HUES6 (cell line): ENCODE measurements around the gene DPP3.
"Not testable (repeated sequence)": the region's sequence is repeated elsewhere in the genome, so short reads cannot be mapped to it uniquely, and the experiment has no call there.

Source experiments
- H3K27ac ChIP-seq: 2 replicates; pipeline ENCODE4 v1.7.0; 2013; ENCODE audit warnings: low read depth, mild to moderate bottlenecking, low read length, inconsistent platforms
- H3K27me3 ChIP-seq: 2 replicates; pipeline ENCODE4 v1.6.1; 2013; ENCODE audit warnings: low read length; ENCODE audit not compliant: control insufficient read depth, insufficient read depth
- H3K36me3 ChIP-seq: 2 replicates; pipeline ENCODE4 v1.6.1; 2013; ENCODE audit warnings: low read length; ENCODE audit not compliant: control insufficient read depth, insufficient read depth
- H3K4me1 ChIP-seq: 2 replicates; pipeline ENCODE4 v1.6.1; 2013; ENCODE audit warnings: low read length; ENCODE audit not compliant: control insufficient read depth, insufficient read depth
- H3K4me3 ChIP-seq: 2 replicates; pipeline ENCODE4 v1.5.1; 2013; ENCODE audit warnings: low read depth, low read length
- H3K9ac ChIP-seq: one replicate; pipeline ENCODE4 v1.6.1; 2013; ENCODE audit warnings: mild to moderate bottlenecking, low read length
- H3K9me3 ChIP-seq: 2 replicates; pipeline ENCODE4 v1.6.1; 2013; ENCODE audit warnings: low read depth, low read length; ENCODE audit not compliant: control insufficient read depth, insufficient read depth

Gene DPP3

DNA sequence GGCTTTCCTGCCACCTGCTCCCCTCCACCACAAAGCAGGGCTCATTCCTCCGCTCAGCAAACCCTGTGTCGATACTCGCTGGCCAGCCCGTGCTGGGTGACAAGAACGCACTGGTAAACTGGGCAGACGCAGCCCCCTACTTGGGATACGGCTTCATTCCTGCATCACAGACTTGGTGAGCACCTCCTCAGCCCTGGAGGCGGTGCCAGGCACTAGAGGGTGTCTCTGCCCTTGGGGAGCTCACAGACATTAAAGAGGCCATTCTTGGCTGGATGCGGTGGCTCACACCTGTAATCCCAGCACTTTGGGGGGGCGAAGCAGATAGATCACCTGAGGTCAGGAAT is 59.6 kb downstream of the DPP3 start:
- H3K9me3 ChIP-seq, result no peaks in the 10 kb centered on the region
- no peak overlapping the region for H3K4me3 ChIP-seq
- no peaks in the 10 kb centered on the region for H3K27me3 ChIP-seq
- H3K27ac ChIP-seq, result no peak overlapping the region
- H3K9ac ChIP-seq, result no peak overlapping the region
- peaks cover 21% of the 10 kb centered on the region; the same call in 1 of the 2 replicates for H3K4me1 ChIP-seq
- H3K36me3 ChIP-seq, result peaks cover 31% of the 10 kb centered on the region

DNA sequence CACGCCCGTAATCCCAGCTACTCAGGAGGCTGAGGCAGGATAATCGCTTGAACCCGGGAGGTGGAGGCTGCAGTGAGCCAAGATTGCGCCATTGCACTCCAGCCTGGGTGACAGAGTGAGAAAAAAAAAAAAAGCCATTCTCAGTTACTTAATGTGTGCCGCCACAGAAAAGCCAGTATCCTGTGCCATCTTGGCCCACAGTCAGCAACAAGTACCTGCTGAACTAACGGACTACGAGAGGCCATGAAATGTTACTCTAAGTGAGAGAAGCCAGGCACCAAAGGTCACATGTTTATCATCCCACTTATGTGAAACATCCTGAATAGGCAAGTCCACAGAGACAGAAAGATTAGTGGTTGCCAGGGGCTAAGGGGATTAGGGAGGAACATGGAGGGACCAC is 60.4 kb downstream of the DPP3 start:
- H3K36me3 ChIP-seq, result peaks cover 26% of the 10 kb centered on the region
- H3K27ac ChIP-seq, H3K27me3 ChIP-seq, H3K9me3 ChIP-seq, H3K4me3 ChIP-seq, H3K9ac ChIP-seq: not testable (repeated sequence)
- peaks cover 21% of the 10 kb centered on the region; the same call in 1 of the 2 replicates for H3K4me1 ChIP-seq

DNA sequence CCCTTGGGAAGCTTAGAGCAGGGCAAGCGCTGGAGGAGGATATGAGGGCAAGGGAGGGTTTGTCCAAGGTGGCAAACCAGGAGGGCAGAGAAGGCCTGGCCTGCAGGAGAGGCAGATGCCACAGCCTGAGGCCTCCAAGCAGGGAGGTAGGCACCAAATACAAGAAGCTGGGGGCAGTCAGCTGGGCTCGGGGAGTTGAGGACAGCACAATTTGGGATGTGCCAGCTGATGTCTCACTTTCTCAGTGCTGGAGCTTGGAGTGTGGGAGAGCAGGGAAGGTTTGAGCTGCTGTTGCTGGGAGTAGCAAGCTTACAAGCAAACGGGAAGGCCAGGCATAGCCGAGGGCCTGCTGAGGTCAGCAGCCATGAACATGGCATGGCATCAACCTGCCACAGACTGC is 61.7 kb downstream of the DPP3 start:
- no peak overlapping the region for H3K4me3 ChIP-seq
- H3K4me1 ChIP-seq, result peaks cover 21% of the 10 kb centered on the region; the same call in 1 of the 2 replicates
- no peaks in the 10 kb centered on the region for H3K27me3 ChIP-seq
- H3K9ac ChIP-seq, result no peak overlapping the region
- H3K27ac ChIP-seq, result no peak overlapping the region
- H3K36me3 ChIP-seq, result peaks cover 19% of the 10 kb centered on the region
- no peaks in the 10 kb centered on the region for H3K9me3 ChIP-seq

DNA sequence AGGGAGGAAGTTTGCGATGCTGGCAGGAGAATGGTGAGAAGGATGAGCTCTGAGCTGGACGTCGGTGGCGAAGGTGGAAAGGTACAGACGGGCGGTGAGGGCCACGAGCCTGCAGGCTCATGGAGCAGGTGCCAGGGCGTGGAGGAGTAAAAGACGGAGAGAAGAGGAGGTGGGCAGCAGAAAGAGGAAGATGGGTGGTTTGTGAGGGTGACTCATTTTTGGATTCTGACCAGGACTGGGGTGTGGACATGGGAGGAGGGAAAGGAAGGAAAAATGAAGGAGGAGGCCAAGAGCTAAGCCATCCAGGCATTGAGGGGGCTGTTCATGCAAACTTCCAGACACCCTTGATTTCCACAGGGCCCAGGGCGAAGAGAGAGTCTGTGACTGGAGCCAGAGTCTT is 62.1 kb downstream of the DPP3 start:
- H3K36me3 ChIP-seq, result peaks cover 18% of the 10 kb centered on the region
- H3K9me3 ChIP-seq, result no peaks in the 10 kb centered on the region
- H3K27me3 ChIP-seq, result no peaks in the 10 kb centered on the region
- H3K27ac ChIP-seq, result no peak overlapping the region
- H3K4me1 ChIP-seq, result peaks cover 23% of the 10 kb centered on the region; the same call in 1 of the 2 replicates
- no peak overlapping the region for H3K4me3 ChIP-seq
- no peak overlapping the region for H3K9ac ChIP-seq

DNA sequence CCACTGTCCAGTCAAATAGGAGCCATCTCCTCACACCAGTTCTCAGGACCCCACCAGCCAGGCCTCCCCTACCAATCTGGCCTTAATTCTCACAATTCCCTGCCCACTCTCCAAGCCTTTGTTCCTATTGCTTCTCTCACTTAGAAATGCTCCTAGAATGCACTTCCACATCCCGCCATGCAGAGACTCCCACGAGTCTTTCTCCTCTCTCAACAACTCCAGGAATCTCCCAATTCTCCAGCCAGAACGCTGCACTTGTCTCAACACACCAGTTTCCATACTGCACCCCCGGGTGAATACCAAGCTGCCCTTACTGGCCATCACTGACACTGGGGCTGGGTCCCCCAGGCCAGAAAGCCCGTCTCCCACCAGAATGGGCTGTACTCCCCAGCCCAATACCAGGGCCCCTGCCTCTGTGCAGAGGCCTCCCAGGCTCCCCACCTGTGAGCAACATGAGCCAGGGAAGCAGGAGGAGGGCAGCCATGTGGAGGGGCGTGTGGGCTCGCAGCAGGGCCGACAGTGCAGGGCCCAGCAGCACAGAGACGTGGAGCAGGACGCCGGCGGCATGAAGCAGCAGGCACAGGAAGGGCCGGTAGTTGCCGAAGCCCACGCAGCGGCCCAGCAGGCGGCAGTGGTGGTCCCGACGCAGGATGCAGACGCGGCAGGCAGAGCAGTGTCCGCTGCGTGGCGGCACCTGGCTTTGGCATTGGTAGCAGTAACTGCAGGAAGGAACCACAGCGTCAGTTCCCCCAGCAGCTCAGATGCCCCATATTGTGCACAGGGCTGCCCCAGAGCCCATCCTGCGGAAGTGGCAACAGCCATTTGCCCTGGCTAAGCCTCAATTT is 63.3 kb downstream of the DPP3 start:
- Histone ChIP-seq H3K27me3 (no peaks in the 10 kb centered on the region), H3K36me3 (peaks cover 18% of the 10 kb centered on the region), H3K4me3 (peak overlapping the region; percentile 34; the same call in 1 of the 2 replicates), H3K4me1 (peaks cover 32% of the 10 kb centered on the region), H3K27ac (no peak overlapping the region), H3K9ac (peak overlapping the region; percentile 47), H3K9me3 (no peaks in the 10 kb centered on the region)

GRCh38 chr11:66544952-66545351 is 64.7 kb downstream of the DPP3 start:
- H3K27me3 ChIP-seq, H3K27ac ChIP-seq, H3K9me3 ChIP-seq: not testable (repeated sequence)
- H3K9ac ChIP-seq, result peak overlapping the region; percentile 72
- H3K4me1 ChIP-seq, result peaks cover 33% of the 10 kb centered on the region
- H3K36me3 ChIP-seq, result peaks cover 18% of the 10 kb centered on the region
- peak overlapping the region; percentile 85 for H3K4me3 ChIP-seq

GRCh38 chr11:66545701-66546367 is 65.6 kb downstream of the DPP3 start, which contains the start of gene ZDHHC24:
Gene ZDHHC24 (minus strand): TSS chr11:66546048. CDS start chr11:66546003, 45 bp downstream.
- peaks cover 15% of the 10 kb centered on the region for H3K36me3 ChIP-seq
- H3K27ac ChIP-seq, result peak within 1 kb of the TSS; percentile 42; the same call in 1 of the 2 replicates
- H3K9ac ChIP-seq, result peak within 1 kb of the TSS; percentile 72
- H3K4me3 ChIP-seq, result peak within 1 kb of the TSS; percentile 85
- H3K4me1 ChIP-seq, result peaks cover 33% of the 10 kb centered on the region
- no peaks in the 10 kb centered on the region for H3K27me3 ChIP-seq
- H3K9me3 ChIP-seq, result no peaks in the 10 kb centered on the region

- Histone ChIP-seq H3K4me1 (peaks cover 33% of the 10 kb centered on the region), H3K27me3 (no peaks in the 10 kb centered on the region), H3K27ac (peak within 1 kb of the TSS; percentile 42; the same call in 1 of the 2 replicates), H3K9ac (peak within 1 kb of the TSS; percentile 72), H3K9me3 (no peaks in the 10 kb centered on the region), H3K4me3 (peak within 1 kb of the TSS; percentile 85), H3K36me3 (peaks cover 18% of the 10 kb centered on the region)
These were observed 66.2 kb downstream of the DPP3 start, which contains the start of gene ACTN3 for GRCh38 chr11:66546368-66546965. Gene ACTN3 (plus strand): TSS chr11:66546903. CDS start chr11:66546938, 35 bp downstream.

GRCh38 chr11:66546966-66547661 is 66.9 kb downstream of the DPP3 start:
- Histone ChIP-seq H3K4me3 (peak overlapping the region; percentile 85), H3K9ac (no peak overlapping the region), H3K27ac (no peak overlapping the region), H3K27me3 (no peaks in the 10 kb centered on the region), H3K4me1 (peaks cover 33% of the 10 kb centered on the region), H3K36me3 (peaks cover 13% of the 10 kb centered on the region), H3K9me3 (no peaks in the 10 kb centered on the region)

GRCh38 chr11:66547662-66548009 is 67.4 kb downstream of the DPP3 start:
- H3K4me1 ChIP-seq, result peaks cover 33% of the 10 kb centered on the region
- H3K9ac ChIP-seq, result no peak overlapping the region
- H3K27me3 ChIP-seq, result no peaks in the 10 kb centered on the region
- peak overlapping the region; percentile 85 for H3K4me3 ChIP-seq
- H3K27ac ChIP-seq, result no peak overlapping the region
- peaks cover 8% of the 10 kb centered on the region for H3K36me3 ChIP-seq
- no peaks in the 10 kb centered on the region for H3K9me3 ChIP-seq
